WTC11 (cell line): Measurements from ENCODE around the gene ISCA1. TPM values are rescaled to one million over a fixed set of nuclear protein-coding genes. Genes with fewer than 3 reads are reported as not detected.

Source experiments
- ATAC-seq: fragments of 200-7000 bp; cut with Tn5 transposase; 2 replicates; pipeline ENCODE4 v1.10.0; 2021; ENCODE audit warnings: mild to moderate bottlenecking, moderate library complexity
- CTCF ChIA-PET: fragments of 300-600 bp; sonication (Branson Sonifier 250); formaldehyde crosslinking; loops from one replicate; lab custom pipeline; 2021; ENCODE audit warnings: antibody characterized with exemption; lab: Charles Lee
- POLR2A ChIA-PET: fragments of 350-600 bp; sonication (Branson Sonifier 250); formaldehyde crosslinking; loops from one replicate; lab custom pipeline; 2021; ENCODE audit warnings: antibody characterized with exemption; lab: Charles Lee
- DNase-seq: peaks from one replicate; pipeline ENCODE4 v3.0.0; 2021; ENCODE audit warnings: low spot score
- H3K27ac Mint-ChIP-seq: 2 replicates; pipeline ENCODE4 v1.8.0; 2021; ENCODE audit warnings: mixed read lengths
- H3K27me3 Mint-ChIP-seq: 2 replicates; pipeline ENCODE4 v1.8.0; 2021; ENCODE audit warnings: low read depth, mild to moderate bottlenecking, moderate library complexity, mixed read lengths
- H3K36me3 Mint-ChIP-seq: 2 replicates; pipeline ENCODE4 v1.8.0; 2021; ENCODE audit warnings: mixed read lengths
- H3K4me1 Mint-ChIP-seq: 2 replicates; pipeline ENCODE4 v1.8.0; 2022; ENCODE audit warnings: mixed read lengths
- H3K4me3 Mint-ChIP-seq: 2 replicates; pipeline ENCODE4 v1.8.0; 2021; ENCODE audit warnings: mild to moderate bottlenecking, moderate library complexity, mixed read lengths
- H3K9me3 Mint-ChIP-seq: 2 replicates; pipeline ENCODE4 v1.8.0; 2021; ENCODE audit warnings: mixed read lengths
- ARID4B ChIP-seq: sonication (generic); formaldehyde crosslinking; IDR thresholded peaks from 2 replicates; pipeline ENCODE4 v1.8.0; 2023; ENCODE audit warnings: missing genetic modification reagents, mild to moderate bottlenecking, borderline replicate concordance
- ATF1 ChIP-seq: sonication (generic); formaldehyde crosslinking; IDR thresholded peaks from 2 replicates; pipeline ENCODE4 v1.8.1; 2023; ENCODE audit warnings: mild to moderate bottlenecking, moderate library complexity, missing genetic modification reagents
- ATF6 ChIP-seq: sonication (generic); formaldehyde crosslinking; IDR thresholded peaks from 2 replicates; pipeline ENCODE4 v1.8.1; 2023; ENCODE audit warnings: mild to moderate bottlenecking, missing genetic modification reagents
- CREM ChIP-seq: sonication (generic); formaldehyde crosslinking; IDR thresholded peaks from 2 replicates; pipeline ENCODE4 v1.8.1; 2022; ENCODE audit warnings: mild to moderate bottlenecking, missing genetic modification reagents, moderate library complexity
- ELF4 ChIP-seq: sonication (generic); formaldehyde crosslinking; IDR thresholded peaks from 2 replicates; pipeline ENCODE4 v1.8.1; 2022; ENCODE audit warnings: low read depth, mild to moderate bottlenecking, moderate library complexity, missing genetic modification reagents
- ESRRA ChIP-seq: sonication (generic); formaldehyde crosslinking; IDR thresholded peaks from 2 replicates; pipeline ENCODE4 v1.8.1; 2022; ENCODE audit warnings: mild to moderate bottlenecking, missing genetic modification reagents, borderline replicate concordance
- GABPB1 ChIP-seq: sonication (generic); formaldehyde crosslinking; IDR thresholded peaks from 2 replicates; pipeline ENCODE4 v1.8.1; 2023; ENCODE audit warnings: mild to moderate bottlenecking, missing genetic modification reagents
- GRHL2 ChIP-seq: fragments of 250-450 bp; sonication (Bioruptor Pico); IDR thresholded peaks from 2 replicates; pipeline ENCODE4 v1.8.0; 2022; ENCODE audit warnings: mild to moderate bottlenecking, moderate library complexity; ENCODE audit not compliant: insufficient replicate concordance, severe bottlenecking
- HMGA2 ChIP-seq: fragments of 250-450 bp; sonication (Bioruptor Pico); IDR thresholded peaks from 2 replicates; pipeline ENCODE4 v1.4.0; 2021; ENCODE audit warnings: mild to moderate bottlenecking, moderate library complexity
- IRF2 ChIP-seq: sonication (generic); formaldehyde crosslinking; IDR thresholded peaks from 2 replicates; pipeline ENCODE4 v1.8.0; 2022; ENCODE audit warnings: low read depth, missing genetic modification reagents, borderline replicate concordance
- JAZF1 ChIP-seq: fragments of 250-450 bp; sonication (Bioruptor Pico); IDR thresholded peaks from 2 replicates; pipeline ENCODE4 v1.9.0; 2021; ENCODE audit warnings: moderate library complexity, mild to moderate bottlenecking, inconsistent platforms
- NFYB ChIP-seq: sonication (generic); formaldehyde crosslinking; conservative IDR thresholded peaks from 2 replicates; pipeline ENCODE4 v1.8.0; 2022; ENCODE audit warnings: low read depth, missing genetic modification reagents
- SMAD3 ChIP-seq: sonication (generic); formaldehyde crosslinking; IDR thresholded peaks from 2 replicates; pipeline ENCODE4 v1.8.0; 2022; ENCODE audit warnings: missing genetic modification reagents, mild to moderate bottlenecking, borderline replicate concordance
- ZNF263 ChIP-seq: sonication (generic); formaldehyde crosslinking; IDR thresholded peaks from 2 replicates; pipeline ENCODE4 v1.8.1; 2022; ENCODE audit warnings: low read depth, mild to moderate bottlenecking, moderate library complexity, missing genetic modification reagents
- ZNF317 ChIP-seq: sonication (generic); formaldehyde crosslinking; IDR thresholded peaks from 2 replicates; pipeline ENCODE4 v1.8.1; 2023; ENCODE audit warnings: low read depth, mild to moderate bottlenecking, moderate library complexity, missing genetic modification reagents, borderline replicate concordance
- ZNF416 ChIP-seq: fragments of 250-450 bp; sonication (Bioruptor Pico); IDR thresholded peaks from 2 replicates; pipeline ENCODE4 v1.9.0; 2021; ENCODE audit warnings: mild to moderate bottlenecking, inconsistent platforms
- ZNF423 ChIP-seq: fragments of 250-450 bp; sonication (Bioruptor Pico); IDR thresholded peaks from 2 replicates; pipeline ENCODE4 v2.1.2; 2022; ENCODE audit warnings: mild to moderate bottlenecking, moderate library complexity
- ZSCAN18 ChIP-seq: fragments of 250-450 bp; sonication (Bioruptor Pico); IDR thresholded peaks from 2 replicates; pipeline ENCODE4 v2.1.2; 2022; ENCODE audit warnings: mild to moderate bottlenecking, moderate library complexity
- total RNA-seq: library from RNA; stranded (reverse); gene quantifications from 3 replicates; pipeline ENCODE4 v1.2.3, GENCODE V29; 2021
- TF ChIP-seq, protein P1 (sequence below): sonication (generic); formaldehyde crosslinking; IDR thresholded peaks from 2 replicates; pipeline ENCODE4 v1.8.1; 2023; ENCODE audit warnings: mild to moderate bottlenecking, missing genetic modification reagents, borderline replicate concordance
- TF ChIP-seq, protein P2 (sequence below): sonication (generic); formaldehyde crosslinking; IDR thresholded peaks from 2 replicates; pipeline ENCODE4 v1.8.1; 2022; ENCODE audit warnings: missing genetic modification reagents, borderline replicate concordance

ISCA1 gene
- total RNA-seq, 1 experiment from 2014 or later = 35.5 TPM

GRCh38 chr9:86285261-86285660 lies 2.9 kb upstream of the ISCA1 start:
- Mint-ChIP-seq H3K9me3 (no peaks in the 10 kb centered on the region), H3K27me3 (peaks cover 9% of the 10 kb centered on the region), H3K27ac (0 out of 2 replicates have a peak overlapping the region, but pooled peaks have one; percentile 13), H3K4me1 (peaks cover 57% of the 10 kb centered on the region), H3K36me3 (no peaks in the 10 kb centered on the region), H3K4me3 (no peak overlapping the region)
- DNase-seq (no peak), ATAC-seq (no peak)
- no peak for TF ChIP-seq JAZF1
- no peak for TF ChIP-seq GABPB1 (CRISPR knock-in tag)
- TF ChIP-seq SMAD3 (CRISPR knock-in tag) = no peak
- no peak for TF ChIP-seq ZNF263
- TF ChIP-seq, protein P1, sequence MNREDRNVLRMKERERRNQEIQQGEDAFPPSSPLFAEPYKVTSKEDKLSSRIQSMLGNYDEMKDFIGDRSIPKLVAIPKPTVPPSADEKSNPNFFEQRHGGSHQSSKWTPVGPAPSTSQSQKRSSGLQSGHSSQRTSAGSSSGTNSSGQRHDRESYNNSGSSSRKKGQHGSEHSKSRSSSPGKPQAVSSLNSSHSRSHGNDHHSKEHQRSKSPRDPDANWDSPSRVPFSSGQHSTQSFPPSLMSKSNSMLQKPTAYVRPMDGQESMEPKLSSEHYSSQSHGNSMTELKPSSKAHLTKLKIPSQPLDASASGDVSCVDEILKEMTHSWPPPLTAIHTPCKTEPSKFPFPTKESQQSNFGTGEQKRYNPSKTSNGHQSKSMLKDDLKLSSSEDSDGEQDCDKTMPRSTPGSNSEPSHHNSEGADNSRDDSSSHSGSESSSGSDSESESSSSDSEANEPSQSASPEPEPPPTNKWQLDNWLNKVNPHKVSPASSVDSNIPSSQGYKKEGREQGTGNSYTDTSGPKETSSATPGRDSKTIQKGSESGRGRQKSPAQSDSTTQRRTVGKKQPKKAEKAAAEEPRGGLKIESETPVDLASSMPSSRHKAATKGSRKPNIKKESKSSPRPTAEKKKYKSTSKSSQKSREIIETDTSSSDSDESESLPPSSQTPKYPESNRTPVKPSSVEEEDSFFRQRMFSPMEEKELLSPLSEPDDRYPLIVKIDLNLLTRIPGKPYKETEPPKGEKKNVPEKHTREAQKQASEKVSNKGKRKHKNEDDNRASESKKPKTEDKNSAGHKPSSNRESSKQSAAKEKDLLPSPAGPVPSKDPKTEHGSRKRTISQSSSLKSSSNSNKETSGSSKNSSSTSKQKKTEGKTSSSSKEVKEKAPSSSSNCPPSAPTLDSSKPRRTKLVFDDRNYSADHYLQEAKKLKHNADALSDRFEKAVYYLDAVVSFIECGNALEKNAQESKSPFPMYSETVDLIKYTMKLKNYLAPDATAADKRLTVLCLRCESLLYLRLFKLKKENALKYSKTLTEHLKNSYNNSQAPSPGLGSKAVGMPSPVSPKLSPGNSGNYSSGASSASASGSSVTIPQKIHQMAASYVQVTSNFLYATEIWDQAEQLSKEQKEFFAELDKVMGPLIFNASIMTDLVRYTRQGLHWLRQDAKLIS (CRISPR knock-in tag) = no peak
- TF ChIP-seq ESRRA (CRISPR knock-in tag) = no peak
- no peak for TF ChIP-seq ATF1 (CRISPR knock-in tag)
- TF ChIP-seq ZNF423 (CRISPR knock-in tag) = no peak
- no peak for TF ChIP-seq ELF4
- no peak for TF ChIP-seq ZNF416 (CRISPR knock-in tag)
- TF ChIP-seq ARID4B (CRISPR knock-in tag) = no peak
- TF ChIP-seq HMGA2 (CRISPR knock-in tag) = no peak
- TF ChIP-seq ZSCAN18 = no peak
- no peak for TF ChIP-seq ZNF317 (CRISPR knock-in tag)
- CTCF ChIA-PET = no interaction called here
- POLR2A ChIA-PET = no interaction called here

DNA sequence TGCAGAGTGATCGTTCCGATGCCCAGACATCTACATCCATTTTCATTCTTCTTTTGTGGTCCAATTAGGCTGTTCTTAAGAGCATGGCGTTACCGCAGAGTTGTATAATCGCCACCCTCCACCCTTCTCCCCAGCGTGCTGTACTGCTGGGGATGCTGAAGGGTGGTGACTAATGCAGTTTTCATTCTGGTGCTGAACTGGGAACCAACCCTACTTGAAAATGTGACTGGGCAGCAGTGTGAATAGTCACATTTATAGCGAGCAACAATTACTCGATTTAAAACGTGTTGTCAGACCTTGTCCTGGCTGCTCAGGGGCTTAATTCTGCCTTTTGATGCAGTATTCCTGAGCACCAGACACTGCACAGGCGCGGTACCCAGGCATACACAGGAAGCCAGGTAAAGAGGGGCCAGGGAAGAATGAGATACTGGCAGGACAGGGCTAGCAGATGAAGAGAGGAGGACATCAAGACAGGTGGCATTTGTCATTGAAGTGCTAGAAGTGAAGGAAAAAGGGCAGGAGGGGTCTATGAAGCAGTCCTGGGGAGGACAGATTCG lies 719 bp upstream of the ISCA1 start:
- ATAC-seq = peak; percentile 11
- peak overlapping the region; percentile 87 for H3K4me3 Mint-ChIP-seq
- no peak for TF ChIP-seq ZNF317 (CRISPR knock-in tag)
- no peak for TF ChIP-seq GRHL2 (CRISPR knock-in tag)
- TF ChIP-seq, protein P2, sequence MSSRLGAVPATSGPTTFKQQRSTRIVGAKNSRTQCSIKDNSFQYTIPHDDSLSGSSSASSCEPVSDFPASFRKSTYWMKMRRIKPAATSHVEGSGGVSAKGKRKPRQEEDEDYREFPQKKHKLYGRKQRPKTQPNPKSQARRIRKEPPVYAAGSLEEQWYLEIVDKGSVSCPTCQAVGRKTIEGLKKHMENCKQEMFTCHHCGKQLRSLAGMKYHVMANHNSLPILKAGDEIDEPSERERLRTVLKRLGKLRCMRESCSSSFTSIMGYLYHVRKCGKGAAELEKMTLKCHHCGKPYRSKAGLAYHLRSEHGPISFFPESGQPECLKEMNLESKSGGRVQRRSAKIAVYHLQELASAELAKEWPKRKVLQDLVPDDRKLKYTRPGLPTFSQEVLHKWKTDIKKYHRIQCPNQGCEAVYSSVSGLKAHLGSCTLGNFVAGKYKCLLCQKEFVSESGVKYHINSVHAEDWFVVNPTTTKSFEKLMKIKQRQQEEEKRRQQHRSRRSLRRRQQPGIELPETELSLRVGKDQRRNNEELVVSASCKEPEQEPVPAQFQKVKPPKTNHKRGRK (CRISPR knock-in tag) = no peak
- TF ChIP-seq NFYB (CRISPR knock-in tag) = no peak
- TF ChIP-seq CREM (CRISPR knock-in tag) = no peak
- TF ChIP-seq ATF6 (CRISPR knock-in tag) = no peak
- no peak for TF ChIP-seq IRF2 (CRISPR knock-in tag)

More for the DNA sequence above, 719 bp upstream of the ISCA1 start:
- ChIA-PET CTCF (interaction anchor here (0.8 to 1.5 kb wide), 3 partner anchors 81 to 239 kb away, joined by 4 to 5 read pairs (median 4); no protein-coding TSS in a partner anchor), POLR2A (interaction anchor here (0.7 to 1.0 kb wide), 6 partner anchors 12 to 211 kb away, joined by 3 to 5 read pairs (median 4); no protein-coding TSS in a partner anchor)
- H3K27ac Mint-ChIP-seq = peak overlapping the region; percentile 97
- H3K9me3 Mint-ChIP-seq = no peaks in the 10 kb centered on the region
- peaks cover 9% of the 10 kb centered on the region for H3K27me3 Mint-ChIP-seq
- H3K36me3 Mint-ChIP-seq = peaks cover 12% of the 10 kb centered on the region
- peaks cover 50% of the 10 kb centered on the region for H3K4me1 Mint-ChIP-seq
- no peak for DNase-seq
